Colonic mucosa (tissue), 4 donors: ENCODE data around the gene MRTFA. TPM values are rescaled to one million over a fixed set of nuclear protein-coding genes. Genes with fewer than 3 reads are reported as not detected.
"Not testable (repeated sequence)": the region's sequence is repeated elsewhere in the genome, so short reads cannot be mapped to it uniquely, and the experiment has no call there.

ENCODE experiments used
- DNase-seq: peaks from one replicate; pipeline ENCODE4 v3.0.0-alpha.2; 2020
- H3K27ac ChIP-seq: fragments of 200-600 bp; one replicate; pipeline ENCODE4 v1.8.0; 2021
- H3K27me3 ChIP-seq: fragments of 200-600 bp; one replicate; pipeline ENCODE4 v1.8.0; 2021
- H3K36me3 ChIP-seq: fragments of 200-600 bp; one replicate; pipeline ENCODE4 v1.8.0; 2021
- H3K4me1 ChIP-seq: fragments of 200-600 bp; one replicate; pipeline ENCODE4 v1.8.0; 2021; ENCODE audit warnings: mild to moderate bottlenecking
- H3K4me3 ChIP-seq: fragments of 200-600 bp; one replicate; pipeline ENCODE4 v1.8.0; 2021
- H3K9ac ChIP-seq, 2 donors: one replicate each; pipeline ENCODE4 v1.7.0; 2013; ENCODE audit warnings: control low read depth in 2 of 2, low read depth in 2 of 2, low read length in 2 of 2
- H3K9me3 ChIP-seq: fragments of 200-600 bp; one replicate; pipeline ENCODE4 v1.8.0; 2021
- CTCF ChIP-seq: fragments of 200-600 bp; IDR thresholded peaks from one replicate; pipeline ENCODE4 v1.8.0; 2022; ENCODE audit warnings: antibody characterized with exemption, mild to moderate bottlenecking
- intact Hi-C: fragments of 100-400 bp; cut with DNase I; formaldehyde crosslinking; loops from one replicate; pipeline ENCODE4 v1.14.1; 2022
- total RNA-seq, 2 donors: library from RNA; stranded (reverse); fragmentation: NEBNext Ultra II Directional in 1 of 2; extraction: Animal tissue kit (Norgen Biotek cat#: 25700) in 1 of 2; gene quantifications; one replicate each; pipeline ENCODE4 v1.2.1, GENCODE V29; 2021
- donor health status: healthy.
- donor health status: DM: no; HTN: no; CAD: no.
- donor health status: DM: no; HTN: no; CAD: no.

The MRTFA gene
- total RNA-seq, 2 donors from 2014 or later = 31.9 to 35.6 TPM

GRCh38 chr22:40502919-40503318 is 133.6 kb downstream of the MRTFA start:
- Histone ChIP-seq H3K27ac (no peak overlapping the region), H3K36me3 (no peaks in the 10 kb centered on the region), H3K4me1 (no peaks in the 10 kb centered on the region), H3K9ac (no peak overlapping the region), H3K27me3 (no peaks in the 10 kb centered on the region), H3K9me3 (no peaks in the 10 kb centered on the region), H3K4me3 (no peak overlapping the region)
- intact Hi-C loops = no loop called here
- DNase-seq = no peak
- no peak for TF ChIP-seq CTCF

- H3K27me3 ChIP-seq, H3K4me1 ChIP-seq, H3K9ac ChIP-seq, H3K36me3 ChIP-seq, DNase-seq, H3K27ac ChIP-seq, H3K4me3 ChIP-seq, H3K9me3 ChIP-seq, intact Hi-C loops: not testable (repeated sequence)
Observed at GRCh38 chr22:40500465-40500786, 136.1 kb downstream of the MRTFA start.

GRCh38 chr22:40499209-40499623 is 137.3 kb downstream of the MRTFA start:
- H3K4me1 ChIP-seq = no peaks in the 10 kb centered on the region
- no peak for DNase-seq
- H3K36me3 ChIP-seq = no peaks in the 10 kb centered on the region
- no peak overlapping the region for H3K27ac ChIP-seq
- H3K4me3 ChIP-seq = no peak overlapping the region
- no peaks in the 10 kb centered on the region for H3K9me3 ChIP-seq
- no peak overlapping the region for H3K9ac ChIP-seq
- TF ChIP-seq CTCF = no peak
- H3K27me3 ChIP-seq = no peaks in the 10 kb centered on the region
- intact Hi-C loops = no loop called here

- Histone ChIP-seq H3K36me3 (no peaks in the 10 kb centered on the region), H3K9me3 (no peaks in the 10 kb centered on the region), H3K9ac (no peak overlapping the region), H3K27ac (no peak overlapping the region), H3K4me3 (no peak overlapping the region), H3K4me1 (no peaks in the 10 kb centered on the region), H3K27me3 (no peaks in the 10 kb centered on the region)
- no peak for DNase-seq
- TF ChIP-seq CTCF = no peak
- intact Hi-C loops = no loop called here
Observed at GRCh38 chr22:40498420-40499208, 137.9 kb downstream of the MRTFA start.

- Histone ChIP-seq H3K36me3 (no peaks in the 10 kb centered on the region), H3K27me3 (no peaks in the 10 kb centered on the region), H3K4me1 (no peaks in the 10 kb centered on the region), H3K9ac (no peak overlapping the region), H3K4me3 (no peak overlapping the region), H3K9me3 (no peaks in the 10 kb centered on the region), H3K27ac (peak overlapping the region; percentile 11)
- no peak for DNase-seq
- TF ChIP-seq CTCF = no peak
- intact Hi-C loops = no loop called here
Observed at GRCh38 chr22:40493441-40493840, 143.1 kb downstream of the MRTFA start.

- peak overlapping the region; percentile 13 to 39 for H3K9ac ChIP-seq
- no peaks in the 10 kb centered on the region for H3K27me3 ChIP-seq
- H3K4me3 ChIP-seq = no peak overlapping the region
- DNase-seq = no peak
- H3K9me3 ChIP-seq = no peaks in the 10 kb centered on the region
- intact Hi-C loops = no loop called here
- no peaks in the 10 kb centered on the region for H3K36me3 ChIP-seq
- H3K4me1 ChIP-seq = no peaks in the 10 kb centered on the region
- peak overlapping the region; percentile 25 for H3K27ac ChIP-seq
- TF ChIP-seq CTCF = no peak
Observed at GRCh38 chr22:40491990-40492631, 144.4 kb downstream of the MRTFA start.
